K562 treated with DMSO at 1 percent for 4 hours (cell line): ENCODE measurements around the gene MBOAT2. TPM values are rescaled to one million over a fixed set of nuclear protein-coding genes. Genes with fewer than 3 reads are reported as not detected.

Experiments
- total RNA-seq: library from RNA; unstranded; fragments of 300-600 nt; gene quantifications from 2 replicates; pipeline ENCODE4 v1.2.3, GENCODE V29; 2022; ENCODE audit not compliant: insufficient read depth

Gene MBOAT2, protein sequence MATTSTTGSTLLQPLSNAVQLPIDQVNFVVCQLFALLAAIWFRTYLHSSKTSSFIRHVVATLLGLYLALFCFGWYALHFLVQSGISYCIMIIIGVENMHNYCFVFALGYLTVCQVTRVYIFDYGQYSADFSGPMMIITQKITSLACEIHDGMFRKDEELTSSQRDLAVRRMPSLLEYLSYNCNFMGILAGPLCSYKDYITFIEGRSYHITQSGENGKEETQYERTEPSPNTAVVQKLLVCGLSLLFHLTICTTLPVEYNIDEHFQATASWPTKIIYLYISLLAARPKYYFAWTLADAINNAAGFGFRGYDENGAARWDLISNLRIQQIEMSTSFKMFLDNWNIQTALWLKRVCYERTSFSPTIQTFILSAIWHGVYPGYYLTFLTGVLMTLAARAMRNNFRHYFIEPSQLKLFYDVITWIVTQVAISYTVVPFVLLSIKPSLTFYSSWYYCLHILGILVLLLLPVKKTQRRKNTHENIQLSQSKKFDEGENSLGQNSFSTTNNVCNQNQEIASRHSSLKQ
- 4.9 and 12.7 TPM in 2 replicates for total RNA-seq

GRCh38 chr2:9003616-9004337 is at the start of gene MBOAT2:
Gene MBOAT2, minus strand, starts transcription at chr2:9003684. Its CDS starts 70 bp downstream, at chr2:9003614.

DNA sequence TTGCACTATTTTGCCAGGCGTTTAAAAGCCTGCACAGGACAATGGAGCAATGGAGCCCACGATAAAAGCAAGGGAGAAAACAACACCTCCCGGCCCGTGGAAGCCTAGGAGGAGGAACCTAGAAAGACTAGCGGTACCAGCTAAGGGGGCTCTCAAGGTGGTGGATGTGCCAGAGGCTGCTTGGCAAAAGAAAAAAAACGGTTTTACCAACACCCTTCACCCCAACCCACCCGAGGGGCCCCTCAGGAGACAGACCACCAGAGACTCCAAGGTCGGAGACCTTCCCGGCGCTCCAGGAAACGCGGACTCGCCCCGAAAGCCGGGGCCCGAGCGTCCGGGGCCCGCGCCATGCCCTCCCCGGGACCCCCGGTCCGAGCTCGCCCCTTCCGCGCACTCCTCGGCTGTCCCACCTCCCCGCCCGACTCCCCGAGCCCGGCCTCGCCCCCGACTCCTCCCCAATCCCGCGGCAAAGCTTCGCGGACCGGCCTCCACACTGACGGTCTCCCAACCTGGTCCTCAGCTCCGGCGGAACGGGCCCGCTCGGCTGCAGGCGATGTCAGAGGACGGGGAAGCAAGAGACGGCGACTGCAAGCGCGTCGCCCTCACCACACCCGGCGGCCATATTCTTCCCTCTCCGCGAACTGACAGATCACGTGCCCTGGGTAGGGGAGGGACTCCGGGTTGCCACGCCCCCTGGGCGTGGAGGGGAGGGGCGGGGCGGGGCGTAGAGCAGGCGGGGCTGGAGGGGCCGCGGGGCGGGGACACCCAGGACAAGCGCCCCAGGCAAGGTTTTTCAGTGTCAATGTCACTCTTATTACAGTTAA is 166.3 kb downstream of the MBOAT2 start, which contains the start of gene KIDINS220:
TSS of gene KIDINS220 (minus strand) at position 643 of the 824 bp plus-strand sequence. CDS start 10,520 bp downstream, outside the sequence.

Other genes starting within 250 kb of the MBOAT2 start
- 18.6 and 24.0 TPM in 2 replicates for gene KIDINS220, start 166.1 kb downstream of the MBOAT2 start, total RNA-seq
- gene ASAP2, start 203.1 kb upstream of the MBOAT2 start, total RNA-seq: 3.0 and 3.3 TPM in 2 replicates